RWPE2 (cell line): ENCODE data around the gene HIVEP3.
A peak's percentile ranks its signal among the peaks of the same experiment; 100 is the strongest.

Experiments
- ATAC-seq: fragments of 200-7000 bp; cut with Tn5 transposase; 3 replicates; pipeline ENCODE4 v1.9.1; 2021; ENCODE audit warnings: low read depth
- DNase-seq: peaks from one replicate; pipeline ENCODE4 v3.0.0-alpha.2; 2020; ENCODE audit warnings: low spot score
- H3K27ac ChIP-seq: fragments of 450-650 bp; 2 replicates; pipeline ENCODE4 v1.5.1; 2017; ENCODE audit warnings: mild to moderate bottlenecking; ENCODE audit not compliant: poor library complexity, severe bottlenecking
- H3K27me3 ChIP-seq: fragments of 250-450 bp; sonication (Bioruptor Pico); 2 replicates; pipeline ENCODE4 v1.5.1; 2021; ENCODE audit warnings: mild to moderate bottlenecking, moderate library complexity; ENCODE audit not compliant: insufficient read depth, poor library complexity, severe bottlenecking
- H3K36me3 ChIP-seq: fragments of 250-450 bp; sonication (Bioruptor Pico); 2 replicates; pipeline ENCODE4 v1.5.1; 2020; ENCODE audit warnings: low read depth, mild to moderate bottlenecking, moderate library complexity
- H3K4me1 ChIP-seq: fragments of 250-450 bp; sonication (Bioruptor Pico); 2 replicates; pipeline ENCODE4 v1.5.1; 2021; ENCODE audit warnings: mild to moderate bottlenecking, moderate library complexity; ENCODE audit not compliant: insufficient read depth, poor library complexity, severe bottlenecking
- H3K4me3 ChIP-seq: fragments of 250-450 bp; sonication (Bioruptor Pico); 2 replicates; pipeline ENCODE4 v1.5.1; 2021; ENCODE audit warnings: mild to moderate bottlenecking, moderate library complexity; ENCODE audit not compliant: severe bottlenecking
- H3K9me3 ChIP-seq: fragments of 250-450 bp; sonication (Bioruptor Pico); 2 replicates; pipeline ENCODE4 v1.5.1; 2021; ENCODE audit warnings: mild to moderate bottlenecking, moderate library complexity; ENCODE audit not compliant: severe bottlenecking
- TF ChIP-seq, protein P1 (sequence below): fragments of 450-650 bp; IDR thresholded peaks from one replicate; pipeline ENCODE4 v1.5.1; 2017; ENCODE audit warnings: mild to moderate bottlenecking, moderate library complexity; ENCODE audit not compliant: poor library complexity, severe bottlenecking

Gene HIVEP3

DNA sequence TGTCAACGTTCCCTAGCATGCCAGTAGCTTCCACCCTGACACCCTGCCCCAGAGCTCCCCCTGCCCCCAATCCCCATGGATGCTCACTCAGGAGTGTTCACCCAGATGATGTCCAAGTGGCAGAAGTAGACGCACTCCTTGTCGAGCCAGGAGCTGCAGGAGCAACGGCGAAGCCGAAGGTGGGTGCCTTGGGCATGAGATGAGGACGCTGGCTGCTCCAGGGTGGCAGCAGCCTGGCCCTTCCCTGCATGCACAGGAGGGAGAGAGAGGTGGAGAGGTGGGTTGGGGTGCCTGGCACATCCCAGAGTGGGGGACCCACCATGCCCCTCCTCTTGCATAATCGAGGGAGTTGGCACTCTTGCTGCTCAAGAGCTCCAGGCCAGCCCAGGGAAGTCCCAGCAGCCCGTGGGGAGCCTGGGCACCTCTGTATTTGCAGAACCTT is 434.7 kb downstream of the HIVEP3 start:
- peak overlapping the region; percentile 9 for H3K4me3 ChIP-seq
- DNase-seq (no peak), ATAC-seq (no peak)
- no peaks in the 10 kb centered on the region for H3K36me3 ChIP-seq
- no peaks in the 10 kb centered on the region for H3K27me3 ChIP-seq
- TF ChIP-seq, protein P1, sequence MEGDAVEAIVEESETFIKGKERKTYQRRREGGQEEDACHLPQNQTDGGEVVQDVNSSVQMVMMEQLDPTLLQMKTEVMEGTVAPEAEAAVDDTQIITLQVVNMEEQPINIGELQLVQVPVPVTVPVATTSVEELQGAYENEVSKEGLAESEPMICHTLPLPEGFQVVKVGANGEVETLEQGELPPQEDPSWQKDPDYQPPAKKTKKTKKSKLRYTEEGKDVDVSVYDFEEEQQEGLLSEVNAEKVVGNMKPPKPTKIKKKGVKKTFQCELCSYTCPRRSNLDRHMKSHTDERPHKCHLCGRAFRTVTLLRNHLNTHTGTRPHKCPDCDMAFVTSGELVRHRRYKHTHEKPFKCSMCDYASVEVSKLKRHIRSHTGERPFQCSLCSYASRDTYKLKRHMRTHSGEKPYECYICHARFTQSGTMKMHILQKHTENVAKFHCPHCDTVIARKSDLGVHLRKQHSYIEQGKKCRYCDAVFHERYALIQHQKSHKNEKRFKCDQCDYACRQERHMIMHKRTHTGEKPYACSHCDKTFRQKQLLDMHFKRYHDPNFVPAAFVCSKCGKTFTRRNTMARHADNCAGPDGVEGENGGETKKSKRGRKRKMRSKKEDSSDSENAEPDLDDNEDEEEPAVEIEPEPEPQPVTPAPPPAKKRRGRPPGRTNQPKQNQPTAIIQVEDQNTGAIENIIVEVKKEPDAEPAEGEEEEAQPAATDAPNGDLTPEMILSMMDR, result no peak
- H3K27ac ChIP-seq, result no peak overlapping the region
- H3K9me3 ChIP-seq, result no peaks in the 10 kb centered on the region
- peaks cover 32% of the 10 kb centered on the region for H3K4me1 ChIP-seq

DNA sequence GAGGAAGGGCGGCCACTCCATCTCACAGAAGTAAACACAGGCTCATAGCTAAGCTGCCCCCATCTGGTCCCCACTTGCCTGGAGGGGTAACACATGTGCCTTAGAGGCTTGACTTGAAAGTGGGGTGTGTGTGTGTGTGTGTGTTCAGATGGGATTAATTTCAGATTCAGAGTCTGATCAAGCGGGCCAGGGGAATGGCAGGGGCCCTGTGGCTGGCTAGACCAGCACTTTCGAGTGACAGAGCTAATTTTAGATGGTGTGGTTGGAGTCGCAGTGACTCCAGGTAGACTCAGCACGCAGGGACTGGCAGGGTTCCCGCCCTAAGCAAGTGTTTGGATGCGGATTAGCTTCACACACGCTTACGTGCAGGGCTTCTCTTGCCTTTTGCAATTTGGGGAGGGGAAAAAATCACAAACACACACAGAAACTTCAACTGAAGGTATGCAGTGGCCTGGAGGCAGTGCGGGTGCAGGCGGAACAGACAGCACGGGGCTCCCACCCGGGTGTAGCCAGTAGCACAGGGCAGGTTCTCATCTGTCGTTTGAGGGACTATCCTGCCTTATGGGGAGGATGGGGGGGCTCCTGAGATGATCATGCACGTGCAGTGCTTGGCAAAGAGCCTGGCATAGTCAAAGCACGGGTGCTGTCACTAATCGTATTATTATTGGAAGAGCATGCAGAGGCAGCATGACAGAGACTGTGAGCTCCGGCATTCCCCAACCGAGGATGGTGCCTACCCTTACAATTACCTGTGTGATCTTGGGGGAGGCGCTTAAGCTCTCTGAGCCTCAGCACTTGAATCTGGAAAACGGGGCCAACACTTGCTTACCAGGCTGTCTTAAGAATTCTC is 435.5 kb downstream of the HIVEP3 start:
- Histone ChIP-seq H3K9me3 (no peaks in the 10 kb centered on the region), H3K4me3 (no peak overlapping the region), H3K27ac (no peak overlapping the region), H3K36me3 (no peaks in the 10 kb centered on the region), H3K27me3 (no peaks in the 10 kb centered on the region), H3K4me1 (peaks cover 32% of the 10 kb centered on the region)
- DNase-seq, result no peak
- ATAC-seq, result no peak
- TF ChIP-seq, protein P1, result no peak

DNA sequence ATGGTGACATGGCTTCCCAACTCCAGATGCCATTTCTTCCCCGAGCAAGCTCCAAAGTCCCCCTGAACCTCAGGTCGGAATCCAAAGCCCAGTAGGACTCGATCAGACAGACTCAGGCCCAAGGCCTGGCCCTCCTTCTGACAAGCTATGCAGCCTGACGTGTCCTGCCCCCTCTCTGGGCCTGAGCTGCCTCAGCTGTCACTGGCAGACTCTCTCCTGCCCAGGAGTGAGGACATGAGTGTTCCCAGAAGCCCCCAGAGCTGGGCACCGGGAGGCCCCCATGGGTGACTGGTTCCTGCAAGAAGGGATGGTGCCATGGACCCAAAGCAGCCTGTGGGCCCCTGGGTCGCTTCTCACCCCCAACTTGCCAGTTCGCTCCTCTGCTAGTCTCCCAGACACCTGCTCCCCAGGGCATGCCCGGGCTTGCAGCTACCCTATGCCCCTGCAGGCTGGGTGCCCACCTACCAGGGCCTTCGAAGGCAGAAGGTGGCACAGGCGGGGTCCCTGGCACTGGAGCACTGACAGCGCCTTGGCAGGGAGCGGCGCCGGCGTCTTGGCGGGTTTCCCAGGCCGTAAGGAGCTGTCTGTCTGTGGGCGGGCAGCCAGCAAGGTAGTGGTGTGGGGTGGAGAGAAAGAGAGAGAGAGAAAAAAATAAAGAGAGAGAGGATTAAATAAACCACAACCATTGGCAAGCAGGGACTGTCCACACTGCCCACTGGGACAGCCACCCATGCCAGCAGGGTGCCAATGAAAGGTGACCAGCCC is 436.5 kb downstream of the HIVEP3 start:
- Histone ChIP-seq H3K27ac (no peak overlapping the region), H3K4me1 (peaks cover 32% of the 10 kb centered on the region), H3K9me3 (no peaks in the 10 kb centered on the region), H3K4me3 (no peak overlapping the region), H3K27me3 (no peaks in the 10 kb centered on the region), H3K36me3 (no peaks in the 10 kb centered on the region)
- TF ChIP-seq, protein P1, result no peak
- DNase-seq (peak; percentile 90), ATAC-seq (peak; percentile 42; the same call in 2 of the 3 replicates)

DNA sequence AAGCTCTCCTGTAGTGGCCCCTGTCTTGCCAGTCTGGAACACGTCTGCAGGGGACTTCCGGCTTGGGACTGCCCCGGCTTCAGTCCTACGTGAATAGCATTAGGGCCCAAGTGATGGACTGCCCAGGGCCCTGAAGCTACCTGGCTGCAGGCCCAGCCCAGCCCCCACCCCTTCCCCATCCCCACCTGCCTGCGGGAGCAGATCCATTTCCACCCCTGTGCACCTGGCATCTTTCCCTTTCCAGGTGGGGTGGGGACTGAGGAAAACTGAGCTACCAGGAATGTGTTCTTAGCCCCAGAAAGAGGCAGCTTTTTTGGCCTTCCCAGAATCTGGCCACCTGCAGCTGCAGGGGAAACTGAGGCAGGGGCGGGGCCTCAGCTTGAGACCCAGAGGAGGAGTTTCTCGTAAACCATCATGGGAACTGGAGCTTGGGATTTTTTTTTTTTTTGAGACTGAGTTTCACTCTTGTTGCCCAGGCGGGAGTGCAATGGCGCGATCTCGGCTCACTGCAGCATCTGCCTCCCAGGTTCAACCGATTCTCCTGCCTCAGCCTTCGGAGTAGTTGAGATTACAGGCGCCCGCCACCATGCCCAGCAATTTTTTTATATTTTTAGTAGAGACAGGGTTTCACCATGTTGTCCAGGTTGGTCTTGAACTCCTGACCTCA is 437.5 kb downstream of the HIVEP3 start:
- Histone ChIP-seq H3K36me3 (no peaks in the 10 kb centered on the region), H3K27ac (no peak overlapping the region), H3K9me3 (no peaks in the 10 kb centered on the region), H3K27me3 (no peaks in the 10 kb centered on the region), H3K4me1 (peaks cover 32% of the 10 kb centered on the region), H3K4me3 (no peak overlapping the region)
- TF ChIP-seq, protein P1, result no peak
- ATAC-seq (no peak), DNase-seq (no peak)
